ENCODE data around the gene VCPKMT. TPM values are rescaled to one million over a fixed set of nuclear protein-coding genes. Genes with fewer than 3 reads are reported as not detected.

VCPKMT gene
- total RNA-seq, 2 donors from 2014 or later = 2.0 to 4.2 TPM

DNA sequence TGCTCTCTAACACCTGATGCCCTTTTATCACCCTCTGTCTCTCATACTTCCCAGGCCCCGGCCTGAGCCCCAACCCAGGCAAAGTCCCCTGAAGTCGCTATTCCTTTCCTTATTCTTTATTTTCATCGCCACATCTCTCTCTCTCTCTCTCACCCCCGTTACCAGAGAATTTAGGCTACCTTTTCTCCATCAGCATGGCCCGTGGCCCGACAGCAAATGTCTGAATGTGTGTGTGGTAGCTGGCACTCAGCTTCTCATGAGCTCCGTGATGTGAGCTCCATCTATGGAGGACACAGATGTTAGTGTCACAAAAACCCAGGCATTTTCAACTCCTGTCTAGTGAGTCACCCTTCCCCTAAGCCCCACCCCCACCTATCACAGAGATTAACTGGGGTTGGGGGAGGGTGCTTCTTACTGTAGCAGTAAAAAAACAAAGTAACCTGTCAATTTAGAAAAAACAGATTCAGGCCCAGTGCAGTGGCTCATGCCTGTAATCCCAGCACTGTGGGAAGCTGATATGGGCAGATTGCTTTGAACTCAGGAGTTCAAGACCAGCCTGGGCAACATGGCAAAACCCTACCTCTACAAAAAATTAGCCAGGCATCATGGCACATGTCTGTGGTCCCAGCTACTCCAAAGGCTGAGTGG, 53.8 kb downstream of the VCPKMT start:
- Histone ChIP-seq H3K4me3 (no peak overlapping the region), H3K4me1 (peaks cover 29% of the 10 kb centered on the region), H3K36me3 (replicated peaks in 1 of 2; ENCODE audit: insufficient read depth in 1 of 2, low read depth in 2 of 2) (no peaks in the 10 kb centered on the region), H3K27me3 (no peaks in the 10 kb centered on the region), H3K9me3 (no peaks in the 10 kb centered on the region), H3K27ac (peak overlapping the region; percentile 47 to 78 (median 70))
- peak; percentile 41 for ATAC-seq
- intact Hi-C loops (cut with DNase I) = no loop called here
- TF ChIP-seq, protein P1, sequence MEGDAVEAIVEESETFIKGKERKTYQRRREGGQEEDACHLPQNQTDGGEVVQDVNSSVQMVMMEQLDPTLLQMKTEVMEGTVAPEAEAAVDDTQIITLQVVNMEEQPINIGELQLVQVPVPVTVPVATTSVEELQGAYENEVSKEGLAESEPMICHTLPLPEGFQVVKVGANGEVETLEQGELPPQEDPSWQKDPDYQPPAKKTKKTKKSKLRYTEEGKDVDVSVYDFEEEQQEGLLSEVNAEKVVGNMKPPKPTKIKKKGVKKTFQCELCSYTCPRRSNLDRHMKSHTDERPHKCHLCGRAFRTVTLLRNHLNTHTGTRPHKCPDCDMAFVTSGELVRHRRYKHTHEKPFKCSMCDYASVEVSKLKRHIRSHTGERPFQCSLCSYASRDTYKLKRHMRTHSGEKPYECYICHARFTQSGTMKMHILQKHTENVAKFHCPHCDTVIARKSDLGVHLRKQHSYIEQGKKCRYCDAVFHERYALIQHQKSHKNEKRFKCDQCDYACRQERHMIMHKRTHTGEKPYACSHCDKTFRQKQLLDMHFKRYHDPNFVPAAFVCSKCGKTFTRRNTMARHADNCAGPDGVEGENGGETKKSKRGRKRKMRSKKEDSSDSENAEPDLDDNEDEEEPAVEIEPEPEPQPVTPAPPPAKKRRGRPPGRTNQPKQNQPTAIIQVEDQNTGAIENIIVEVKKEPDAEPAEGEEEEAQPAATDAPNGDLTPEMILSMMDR (IDR thresholded peaks at IDR 0.05) = no peak
- TF ChIP-seq POLR2A (IDR thresholded peaks at IDR 0.05) = no peak
- 78 to 82% methylated on average over 7 of the region's 7 CpGs for WGBS, 2 donors
- peak in 3 of 4 donors; percentile 43 to 72 (median 63) for DNase-seq

GRCh38 chr14:50061664-50062437, 54.5 kb downstream of the VCPKMT start:
- Histone ChIP-seq H3K9me3 (no peaks in the 10 kb centered on the region), H3K27ac (peak overlapping the region; percentile 47 to 78 (median 70)), H3K36me3 (replicated peaks in 1 of 2; ENCODE audit: insufficient read depth in 1 of 2, low read depth in 2 of 2) (no peaks in the 10 kb centered on the region), H3K4me3 (no peak overlapping the region), H3K27me3 (no peaks in the 10 kb centered on the region), H3K4me1 (peaks cover 29% of the 10 kb centered on the region)
- intact Hi-C loops (cut with DNase I) = no loop called here
- ATAC-seq (peak; percentile 53), DNase-seq (peak in 3 of 4 donors; percentile 44 to 65 (median 62))
- TF ChIP-seq, protein P1 (IDR thresholded peaks at IDR 0.05) = no peak
- no peak for TF ChIP-seq POLR2A (IDR thresholded peaks at IDR 0.05)
- WGBS, 2 donors = 59 to 60% methylated on average over 10 to 11 of the region's 11 CpGs

- TF ChIP-seq POLR2A (IDR thresholded peaks at IDR 0.05) = no peak
- TF ChIP-seq, protein P1 (IDR thresholded peaks at IDR 0.05) = peak in 1 of 7 experiments; percentile 19
- peak overlapping the region; percentile 47 to 78 (median 70) for H3K27ac ChIP-seq
- no peaks in the 10 kb centered on the region for H3K36me3 ChIP-seq (replicated peaks in 1 of 2; ENCODE audit: insufficient read depth in 1 of 2, low read depth in 2 of 2)
- peaks cover 29% of the 10 kb centered on the region for H3K4me1 ChIP-seq
- peak in 3 of 4 donors; percentile 36 to 71 (median 57) for DNase-seq
- 42 to 46% methylated on average over 12 of the region's 12 CpGs for WGBS, 2 donors
- no peaks in the 10 kb centered on the region for H3K9me3 ChIP-seq
- no peaks in the 10 kb centered on the region for H3K27me3 ChIP-seq
- intact Hi-C loops (cut with DNase I) = no loop called here
- no peak overlapping the region for H3K4me3 ChIP-seq
- peak; percentile 66 for ATAC-seq
Measured at GRCh38 chr14:50060871-50061663, 55.3 kb downstream of the VCPKMT start.

GRCh38 chr14:50059763-50060616, 56.4 kb downstream of the VCPKMT start:
- no peak for TF ChIP-seq POLR2A (IDR thresholded peaks at IDR 0.05)
- TF ChIP-seq, protein P1 (IDR thresholded peaks at IDR 0.05) = no peak
- H3K27ac ChIP-seq = peak overlapping the region in 3 of 4 donors; percentile 47 to 78 (median 70)
- 71 to 72% methylated on average over 12 to 13 of the region's 13 CpGs for WGBS, 2 donors
- no peaks in the 10 kb centered on the region for H3K36me3 ChIP-seq (replicated peaks in 1 of 2; ENCODE audit: insufficient read depth in 1 of 2, low read depth in 2 of 2)
- H3K9me3 ChIP-seq = no peaks in the 10 kb centered on the region
- peaks cover 29% of the 10 kb centered on the region for H3K4me1 ChIP-seq
- no peaks in the 10 kb centered on the region for H3K27me3 ChIP-seq
- intact Hi-C loops (cut with DNase I) = no loop called here
- ATAC-seq = no peak
- no peak for DNase-seq
- H3K4me3 ChIP-seq = no peak overlapping the region
